ENCODE results near the gene KIDINS220.

DNA sequence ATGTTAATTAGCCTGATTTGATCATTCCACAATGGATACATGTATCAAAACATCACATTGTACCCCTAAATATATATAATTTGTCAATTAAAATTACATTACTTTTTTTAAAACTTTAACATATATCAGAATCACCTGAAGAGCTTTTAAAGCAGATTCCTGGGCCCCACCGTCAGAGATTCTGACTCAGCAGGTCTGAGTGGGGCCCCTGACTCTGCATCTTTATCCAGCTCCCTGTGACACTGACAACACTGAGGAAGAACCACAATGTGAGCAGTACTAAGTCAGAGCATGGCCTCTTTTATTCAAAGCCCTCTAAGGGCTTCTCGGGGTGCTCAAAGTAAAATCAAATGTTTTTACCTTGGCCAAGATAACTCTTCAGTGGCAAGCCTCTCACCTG is 9.7 kb downstream of the KIDINS220 start:
- TF ChIP-seq EZH2 (IDR thresholded peaks at IDR 0.05; ENCODE audit: insufficient read depth, low read length) (no peak), CTCF (IDR thresholded peaks at IDR 0.05; ENCODE audit: insufficient read depth, low read depth, low read length) (no peak)
